ENCODE data around the gene MAD1L1. TPM values are rescaled to one million over a fixed set of nuclear protein-coding genes. Genes with fewer than 3 reads are reported as not detected.

MAD1L1 gene
- total and polyA plus RNA-seq, 2 of the 13 experiments (the other 11 are each of a cell fraction or from before 2014, with no cell fraction given) = 17.4 to 64.7 TPM

DNA sequence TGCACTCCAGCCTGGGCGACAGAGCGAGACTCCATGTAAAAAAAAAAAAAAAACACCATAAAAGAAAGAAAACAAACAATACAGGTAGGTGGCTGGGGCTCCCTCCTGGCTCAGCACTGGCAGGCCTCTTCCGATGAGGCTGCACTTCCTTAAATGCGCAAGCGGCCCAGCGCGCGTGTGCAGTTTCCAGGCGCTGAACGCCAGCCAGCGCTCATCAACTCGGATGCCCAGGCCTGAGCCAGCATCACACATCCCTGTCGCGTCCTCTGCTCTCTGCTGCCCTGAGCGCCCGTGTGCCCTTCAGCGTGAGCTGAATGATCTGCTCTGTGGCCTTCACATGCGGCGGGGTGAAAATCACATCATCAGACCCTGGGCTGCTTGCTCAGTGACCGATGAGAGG lies 41.1 kb upstream of the MAD1L1 start:
- WGBS (ENCODE audit: low lambda C conversion rate) = 99% methylated on average over 20 of the region's 20 CpGs
- TF ChIP-seq, protein P1, sequence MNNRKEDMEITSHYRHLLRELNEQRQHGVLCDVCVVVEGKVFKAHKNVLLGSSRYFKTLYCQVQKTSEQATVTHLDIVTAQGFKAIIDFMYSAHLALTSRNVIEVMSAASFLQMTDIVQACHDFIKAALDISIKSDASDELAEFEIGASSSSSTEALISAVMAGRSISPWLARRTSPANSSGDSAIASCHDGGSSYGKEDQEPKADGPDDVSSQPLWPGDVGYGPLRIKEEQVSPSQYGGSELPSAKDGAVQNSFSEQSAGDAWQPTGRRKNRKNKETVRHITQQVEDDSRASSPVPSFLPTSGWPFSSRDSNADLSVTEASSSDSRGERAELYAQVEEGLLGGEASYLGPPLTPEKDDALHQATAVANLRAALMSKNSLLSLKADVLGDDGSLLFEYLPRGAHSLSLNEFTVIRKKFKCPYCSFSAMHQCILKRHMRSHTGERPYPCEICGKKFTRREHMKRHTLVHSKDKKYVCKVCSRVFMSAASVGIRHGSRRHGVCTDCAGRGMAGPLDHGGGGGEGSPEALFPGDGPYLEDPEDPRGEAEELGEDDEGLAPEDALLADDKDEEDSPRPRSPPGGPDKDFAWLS (CRISPR knock-in tag; IDR thresholded peaks at IDR 0.05; ENCODE audit: borderline replicate concordance) = no peak
- no peak overlapping the region for H2AFZ ChIP-seq (ENCODE audit: low read length)
- intact Hi-C loops (cut with micrococcal nuclease; ENCODE audit: unreplicated experiment) = no loop called here
- in situ Hi-C loops (cut with HindIII; ENCODE audit: extremely low pct_ligation_motif_present, low pct_unique_long_range_greater_than_20kb) = no loop called here
- no peaks in the 10 kb centered on the region for H4K20me1 ChIP-seq (ENCODE audit: insufficient read depth, low read length)
- no peaks in the 10 kb centered on the region for H3K27me3 ChIP-seq (ENCODE audit: control insufficient read depth in 1 of 2, insufficient read depth in 2 of 2, low read length in 2 of 2)
- DNase-seq (ENCODE audit: low spot score) = no peak
- no peak overlapping the region for H3K9ac ChIP-seq (ENCODE audit: insufficient read depth, low read depth, low read length)
- H3K36me3 ChIP-seq (replicated peaks in 1 of 2; ENCODE audit: control insufficient read depth in 1 of 2, insufficient read depth in 2 of 2, low read length in 2 of 2) = peaks cover 15 to 37% of the 10 kb centered on the region in 2 experiments; a peak in 4 of 5 replicates
- H3K9me3 ChIP-seq (ENCODE audit: low read length) = no peaks in the 10 kb centered on the region
- CTCF ChIA-PET (ENCODE audit: low intra/inter-chr PET ratio, low total read pairs) = no interaction called here
- POLR2A ChIA-PET = no interaction called here
- no TSS peak for BruUV-seq (replicated peaks)
- H3K4me1 ChIP-seq (ENCODE audit: insufficient read depth, low read length) = peaks cover 32% of the 10 kb centered on the region
- no peak overlapping the region for H3K4me2 ChIP-seq (ENCODE audit: low read depth, low read length)
- no peaks in the 10 kb centered on the region for H3K79me2 ChIP-seq (ENCODE audit: insufficient read depth, low read length)
- no peak for FAIRE-seq
- ATAC-seq = no peak
- H3K27ac ChIP-seq (ENCODE audit: extremely low read length, insufficient read depth, low read length) = no peak overlapping the region
- no peak overlapping the region for H3K4me3 ChIP-seq (replicated peaks in 1 of 3; ENCODE audit: insufficient read depth in 1 of 3, low read depth in 2 of 3, low read length in 3 of 3)

DNA sequence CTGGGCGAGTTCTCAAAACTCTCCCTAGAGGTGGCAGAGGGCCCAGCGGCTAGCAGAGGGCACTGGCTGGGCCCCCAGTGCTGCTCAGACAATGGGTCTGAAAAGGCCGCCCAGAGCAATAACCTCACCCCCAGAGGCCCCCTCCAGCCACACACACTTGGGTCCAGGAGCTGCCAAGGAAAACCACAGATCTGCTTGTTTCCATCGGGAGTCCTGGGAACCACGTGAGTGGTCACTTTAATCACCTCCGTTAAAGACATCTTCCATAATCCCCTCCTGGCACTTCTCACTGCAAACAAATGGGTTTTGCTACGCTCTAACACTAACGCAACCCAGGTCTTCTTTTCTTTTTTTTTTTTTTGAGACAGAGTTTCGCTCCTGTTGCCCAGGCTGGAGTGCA lies 39.3 kb upstream of the MAD1L1 start:
- ChIA-PET POLR2A (no interaction called here), CTCF (ENCODE audit: low intra/inter-chr PET ratio, low total read pairs) (no interaction called here)
- peaks cover 11 to 31% of the 10 kb centered on the region in 2 experiments; a peak in 4 of 5 replicates for H3K36me3 ChIP-seq (replicated peaks in 1 of 2; ENCODE audit: control insufficient read depth in 1 of 2, insufficient read depth in 2 of 2, low read length in 2 of 2)
- H3K27ac ChIP-seq (ENCODE audit: extremely low read length, insufficient read depth, low read length) = no peak overlapping the region
- no peak for FAIRE-seq
- ATAC-seq = no peak
- in situ Hi-C loops (cut with HindIII; ENCODE audit: extremely low pct_ligation_motif_present, low pct_unique_long_range_greater_than_20kb) = no loop called here
- no peaks in the 10 kb centered on the region for H3K79me2 ChIP-seq (ENCODE audit: insufficient read depth, low read length)
- no peak overlapping the region for H3K9ac ChIP-seq (ENCODE audit: insufficient read depth, low read depth, low read length)
- BruUV-seq (replicated peaks) = no TSS peak
- no peak overlapping the region for H3K4me2 ChIP-seq (ENCODE audit: low read depth, low read length)
- no peaks in the 10 kb centered on the region for H4K20me1 ChIP-seq (ENCODE audit: insufficient read depth, low read length)
- no peaks in the 10 kb centered on the region for H3K9me3 ChIP-seq (ENCODE audit: low read length)
- WGBS (ENCODE audit: low lambda C conversion rate) = 94% methylated on average over 7 of the region's 9 CpGs
- no peak overlapping the region for H2AFZ ChIP-seq (ENCODE audit: low read length)
- H3K27me3 ChIP-seq (ENCODE audit: control insufficient read depth in 1 of 2, insufficient read depth in 2 of 2, low read length in 2 of 2) = no peaks in the 10 kb centered on the region
- intact Hi-C loops (cut with micrococcal nuclease; ENCODE audit: unreplicated experiment) = no loop called here
- DNase-seq (ENCODE audit: low spot score) = no peak
- peaks cover 34% of the 10 kb centered on the region for H3K4me1 ChIP-seq (ENCODE audit: insufficient read depth, low read length)
- no peak overlapping the region for H3K4me3 ChIP-seq (replicated peaks in 1 of 3; ENCODE audit: insufficient read depth in 1 of 3, low read depth in 2 of 3, low read length in 3 of 3)
- TF ChIP-seq, protein P2, sequence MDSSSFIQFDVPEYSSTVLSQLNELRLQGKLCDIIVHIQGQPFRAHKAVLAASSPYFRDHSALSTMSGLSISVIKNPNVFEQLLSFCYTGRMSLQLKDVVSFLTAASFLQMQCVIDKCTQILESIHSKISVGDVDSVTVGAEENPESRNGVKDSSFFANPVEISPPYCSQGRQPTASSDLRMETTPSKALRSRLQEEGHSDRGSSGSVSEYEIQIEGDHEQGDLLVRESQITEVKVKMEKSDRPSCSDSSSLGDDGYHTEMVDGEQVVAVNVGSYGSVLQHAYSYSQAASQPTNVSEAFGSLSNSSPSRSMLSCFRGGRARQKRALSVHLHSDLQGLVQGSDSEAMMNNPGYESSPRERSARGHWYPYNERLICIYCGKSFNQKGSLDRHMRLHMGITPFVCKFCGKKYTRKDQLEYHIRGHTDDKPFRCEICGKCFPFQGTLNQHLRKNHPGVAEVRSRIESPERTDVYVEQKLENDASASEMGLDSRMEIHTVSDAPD (CRISPR knock-in tag; IDR thresholded peaks at IDR 0.05) = no peak
- TF ChIP-seq NFIB (CRISPR knock-in tag; IDR thresholded peaks at IDR 0.05; ENCODE audit: borderline replicate concordance) (no peak), POLR2AphosphoS2 (IDR thresholded peaks at IDR 0.05; ENCODE audit: low read depth, low read length) (no peak), GTF3A (CRISPR knock-in tag; conservative IDR thresholded peaks at IDR 0.05) (no peak), MXD4 (CRISPR knock-in tag; IDR thresholded peaks at IDR 0.05) (no peak), ZNF205 (CRISPR knock-in tag; IDR thresholded peaks at IDR 0.05) (no peak), NKX3-1 (CRISPR knock-in tag; IDR thresholded peaks at IDR 0.05) (no peak), PHF8 (CRISPR knock-in tag; IDR thresholded peaks at IDR 0.05) (no peak), ZNF761 (CRISPR knock-in tag; conservative IDR thresholded peaks at IDR 0.05) (no peak)
- TF ChIP-seq, protein P3, sequence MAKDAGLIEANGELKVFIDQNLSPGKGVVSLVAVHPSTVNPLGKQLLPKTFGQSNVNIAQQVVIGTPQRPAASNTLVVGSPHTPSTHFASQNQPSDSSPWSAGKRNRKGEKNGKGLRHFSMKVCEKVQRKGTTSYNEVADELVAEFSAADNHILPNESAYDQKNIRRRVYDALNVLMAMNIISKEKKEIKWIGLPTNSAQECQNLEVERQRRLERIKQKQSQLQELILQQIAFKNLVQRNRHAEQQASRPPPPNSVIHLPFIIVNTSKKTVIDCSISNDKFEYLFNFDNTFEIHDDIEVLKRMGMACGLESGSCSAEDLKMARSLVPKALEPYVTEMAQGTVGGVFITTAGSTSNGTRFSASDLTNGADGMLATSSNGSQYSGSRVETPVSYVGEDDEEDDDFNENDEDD (CRISPR knock-in tag; IDR thresholded peaks at IDR 0.05; ENCODE audit: borderline replicate concordance) = no peak
- TF ChIP-seq, protein P4, sequence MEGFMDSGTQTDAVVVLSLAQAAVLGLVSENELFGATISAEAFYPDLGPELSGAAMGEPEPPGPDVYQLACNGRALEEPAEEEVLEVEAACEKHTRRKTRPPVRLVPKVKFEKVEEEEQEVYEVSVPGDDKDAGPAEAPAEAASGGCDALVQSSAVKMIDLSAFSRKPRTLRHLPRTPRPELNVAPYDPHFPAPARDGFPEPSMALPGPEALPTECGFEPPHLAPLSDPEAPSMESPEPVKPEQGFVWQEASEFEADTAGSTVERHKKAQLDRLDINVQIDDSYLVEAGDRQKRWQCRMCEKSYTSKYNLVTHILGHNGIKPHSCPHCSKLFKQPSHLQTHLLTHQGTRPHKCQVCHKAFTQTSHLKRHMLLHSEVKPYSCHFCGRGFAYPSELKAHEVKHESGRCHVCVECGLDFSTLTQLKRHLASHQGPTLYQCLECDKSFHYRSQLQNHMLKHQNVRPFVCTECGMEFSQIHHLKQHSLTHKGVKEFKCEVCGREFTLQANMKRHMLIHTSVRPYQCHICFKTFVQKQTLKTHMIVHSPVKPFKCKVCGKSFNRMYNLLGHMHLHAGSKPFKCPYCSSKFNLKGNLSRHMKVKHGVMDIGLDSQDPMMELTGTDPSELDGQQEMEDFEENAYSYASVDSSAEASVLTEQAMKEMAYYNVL (CRISPR knock-in tag; IDR thresholded peaks at IDR 0.05; ENCODE audit: borderline replicate concordance) = no peak

Data from HepG2 (cell line).